Right lobe of liver (tissue), 6 donors: ENCODE results near the gene GRB10. TPM values are rescaled to one million over a fixed set of nuclear protein-coding genes. Genes with fewer than 3 reads are reported as not detected.

ENCODE experiments used
- ATAC-seq, 4 donors: fragments of 200-7000 bp; cut with Tn5 transposase; one replicate each; pipeline ENCODE4 v1.9.1; 2020; ENCODE audit warnings: mild to moderate bottlenecking in 4 of 4, moderate library complexity in 4 of 4
- DNase-seq, 3 donors: peaks; one replicate each; pipeline ENCODE4 v3.0.0-alpha.2; 2020
- H3K27ac ChIP-seq, 3 donors: fragments of 200-600 bp; one replicate each; pipeline ENCODE4 v1.8.0; 2022
- H3K27me3 ChIP-seq, 2 donors: fragments of 200-600 bp; one replicate each; pipeline ENCODE4 v1.8.0; 2022
- H3K36me3 ChIP-seq, 4 donors: fragments of 200-600 bp; sonication (generic) in 1 of 4; one replicate each; pipeline versions ENCODE4 v1.5.1 to v1.8.0; 2017 to 2022; ENCODE audit warnings: control low read depth in 1 of 4
- H3K4me1 ChIP-seq, 4 donors: fragments of 200-600 bp; sonication (generic) in 1 of 4; one replicate each; pipeline versions ENCODE4 v1.5.1 to v1.8.0; 2017 to 2022; ENCODE audit warnings: control low read depth in 1 of 4
- H3K4me3 ChIP-seq, 3 donors: fragments of 200-600 bp; one replicate each; pipeline ENCODE4 v1.8.0; 2022
- H3K9me3 ChIP-seq, 4 donors: fragments of 200-600 bp; sonication (generic) in 1 of 4; one replicate each; pipeline versions ENCODE4 v1.5.1 to v1.8.0; 2017 to 2022; ENCODE audit warnings: control low read depth in 1 of 4
- CTCF ChIP-seq, 4 donors: fragments of 200-600 bp in 3 of 4; fragments of 450-650 bp in 1 of 4; IDR thresholded peaks; one replicate each; pipeline versions ENCODE4 v1.5.1 to v1.8.0; 2016 to 2022; ENCODE audit warnings: antibody characterized with exemption in 4 of 4, mild to moderate bottlenecking in 2 of 4
- POLR2A ChIP-seq: fragments of 450-650 bp; IDR thresholded peaks from one replicate; pipeline ENCODE4 v1.6.1; 2017; ENCODE audit warnings: antibody characterized with exemption, mild to moderate bottlenecking
- WGBS: methylation state at CpG from one replicate; pipeline ENCODE4 v1.1.6; 2018; ENCODE audit warnings: low coverage, low lambda C conversion rate; ENCODE audit not compliant: insufficient coverage; ENCODE audit errors: missing lambda C conversion rate; 5-methylcytosine and 5-hydroxymethylcytosine counted together
- intact Hi-C, 2 donors: fragments of 100-400 bp; cut with DNase I; formaldehyde crosslinking; loops; one replicate each; pipeline versions ENCODE4 v1.11.2 to v1.14.1; 2022
- total RNA-seq, 6 experiments: library from RNA; depleted of rRNA in 2 of 6; stranded (reverse); fragments of >200 nt in 2 of 6; fragmentation: NEBNext Ultra II Directional in 3 of 6; extraction: Animal tissue kit (Norgen Biotek cat#: 25700) in 3 of 6; gene quantifications; one replicate each; pipeline versions ENCODE4 v1.1.0 to v1.2.4, GENCODE V29; 2016 to 2023
- donor health status: DM: no; HTN: yes; CAD: no.
- donor health status: DM: no; HTN: no; CAD: no.
- donor health status: DM: no; HTN: no; CAD: no.
- donor health status: DM: no; HTN: yes; CAD: no.
- donor health status: DM: no; HTN: yes; CAD: no.

GRB10 gene
- total RNA-seq, 6 experiments from 2014 or later: 24.9 to 55.5 (median 40.0) TPM

- H3K27ac ChIP-seq: no peak overlapping the region
- intact Hi-C loops: no loop called here
- 77% methylated on average over 5 of the region's 10 CpGs for WGBS
- no peak for DNase-seq
- H3K4me1 ChIP-seq: peaks cover 0 to 40% (median 14%) of the 10 kb centered on the region in 4 donors
- H3K9me3 ChIP-seq: no peaks in the 10 kb centered on the region
- no peak overlapping the region for H3K4me3 ChIP-seq
- no peaks in the 10 kb centered on the region for H3K27me3 ChIP-seq
- no peak for ATAC-seq
- no peaks in the 10 kb centered on the region for H3K36me3 ChIP-seq
- no peak for TF ChIP-seq CTCF (IDR thresholded peaks at IDR 0.05)
- no peak for TF ChIP-seq POLR2A
These were observed 13.9 kb downstream of the GRB10 start for GRCh38 chr7:50768485-50769474.

- TF ChIP-seq CTCF (IDR thresholded peaks at IDR 0.05) (no peak), POLR2A (no peak)
- no peak overlapping the region for H3K4me3 ChIP-seq
- no peak overlapping the region for H3K27ac ChIP-seq
- H3K4me1 ChIP-seq: peaks cover 0 to 35% (median 11%) of the 10 kb centered on the region in 4 donors
- DNase-seq (no peak), ATAC-seq (no peak)
- intact Hi-C loops: no loop called here
- H3K9me3 ChIP-seq: no peaks in the 10 kb centered on the region
- no peaks in the 10 kb centered on the region for H3K27me3 ChIP-seq
- H3K36me3 ChIP-seq: no peaks in the 10 kb centered on the region
- WGBS: 0% methylated on average over 1 of the region's 2 CpGs
These were observed 15.9 kb downstream of the GRB10 start for GRCh38 chr7:50766849-50767207.

GRCh38 chr7:50766106-50766848, 16.4 kb downstream of the GRB10 start:
- Histone ChIP-seq H3K36me3 (no peaks in the 10 kb centered on the region), H3K9me3 (no peaks in the 10 kb centered on the region), H3K4me1 (peaks cover 0 to 31% (median 9%) of the 10 kb centered on the region in 4 donors), H3K27ac (no peak overlapping the region), H3K4me3 (no peak overlapping the region), H3K27me3 (no peaks in the 10 kb centered on the region)
- TF ChIP-seq CTCF (IDR thresholded peaks at IDR 0.05): no peak
- no peak for TF ChIP-seq POLR2A
- ATAC-seq: no peak
- no peak for DNase-seq
- intact Hi-C loops: no loop called here
- 34% methylated on average over 5 of the region's 5 CpGs for WGBS

- Histone ChIP-seq H3K4me3 (no peak overlapping the region), H3K27ac (no peak overlapping the region), H3K9me3 (no peaks in the 10 kb centered on the region), H3K36me3 (no peaks in the 10 kb centered on the region), H3K4me1 (peaks cover 0 to 13% (median 6%) of the 10 kb centered on the region in 4 donors), H3K27me3 (no peaks in the 10 kb centered on the region)
- WGBS: 88% methylated on average over 2 of the region's 2 CpGs
- ATAC-seq (no peak), DNase-seq (no peak)
- intact Hi-C loops: no loop called here
- TF ChIP-seq POLR2A: no peak
- TF ChIP-seq CTCF (IDR thresholded peaks at IDR 0.05): no peak
These were observed 20.4 kb downstream of the GRB10 start for GRCh38 chr7:50762337-50762736.
